Activated naive CD8-positive, alpha-beta T cell treated with anti-CD3 and anti-CD28 coated beads, Interleukin-2, amount 50 U/mL, for 16 hours (primary cell): ENCODE results near the gene PIK3IP1.
"Not testable (repeated sequence)": the region's sequence is repeated elsewhere in the genome, so short reads cannot be mapped to it uniquely, and the experiment has no call there.

Source experiments
- DNase-seq: peaks from one replicate; pipeline ENCODE4 v3.0.0-alpha.2; 2020; ENCODE audit warnings: low read depth, low spot score

PIK3IP1 gene

GRCh38 chr22:31292236-31292989 is at the start of gene PIK3IP1:
TSS of gene PIK3IP1 (minus strand) at chr22:31292488. CDS start at chr22:31292344, 144 bp downstream.
- peak; percentile 53 for DNase-seq

- no peak for DNase-seq
These were observed 49.2 kb upstream of the PIK3IP1 start for GRCh38 chr22:31341386-31342088.

- no peak for DNase-seq
These were observed 48.5 kb upstream of the PIK3IP1 start for GRCh38 chr22:31340765-31341247.

- no peak for DNase-seq
These were observed 48.1 kb upstream of the PIK3IP1 start for GRCh38 chr22:31340360-31340759.

- no peak for DNase-seq
These were observed 47.0 kb upstream of the PIK3IP1 start for GRCh38 chr22:31339148-31339832.

- DNase-seq, result no peak
These were observed 44.9 kb upstream of the PIK3IP1 start for GRCh38 chr22:31337178-31337577.

- DNase-seq, result no peak
These were observed 42.0 kb upstream of the PIK3IP1 start for GRCh38 chr22:31334329-31334728.

- DNase-seq, result no peak
These were observed 41.4 kb upstream of the PIK3IP1 start for GRCh38 chr22:31333641-31334040.

- no peak for DNase-seq
These were observed 40.6 kb upstream of the PIK3IP1 start for GRCh38 chr22:31332886-31333285.

- DNase-seq, result no peak
These were observed 39.7 kb upstream of the PIK3IP1 start for GRCh38 chr22:31332010-31332409.

GRCh38 chr22:31329453-31330215 is 37.3 kb upstream of the PIK3IP1 start:
- DNase-seq, result no peak

- DNase-seq, result no peak
These were observed 36.7 kb upstream of the PIK3IP1 start for GRCh38 chr22:31329029-31329428.

- DNase-seq, result no peak
These were observed 36.3 kb upstream of the PIK3IP1 start for GRCh38 chr22:31328544-31328960.

- DNase-seq, result no peak
These were observed 35.7 kb upstream of the PIK3IP1 start for GRCh38 chr22:31327806-31328543.

GRCh38 chr22:31326877-31327276 is 34.6 kb upstream of the PIK3IP1 start:
- no peak for DNase-seq

GRCh38 chr22:31323578-31324550 is 31.6 kb upstream of the PIK3IP1 start:
- no peak for DNase-seq

- DNase-seq, result no peak
These were observed 29.1 kb upstream of the PIK3IP1 start for GRCh38 chr22:31321421-31321820.

GRCh38 chr22:31314220-31314619 is 21.9 kb upstream of the PIK3IP1 start:
- DNase-seq, result not testable (repeated sequence)

GRCh38 chr22:31313366-31314147 is 21.3 kb upstream of the PIK3IP1 start:
- DNase-seq, result peak; percentile 21
